GM12873 (cell line): ENCODE data around the gene CYP2J2.

Experiments
- CTCF ChIP-seq: IDR thresholded peaks from 2 replicates; pipeline ENCODE4 v1.5.1; 2012; ENCODE audit warnings: low read depth, mild to moderate bottlenecking, moderate library complexity, low read length, control low read depth; ENCODE audit not compliant: insufficient read depth; ENCODE audit errors: missing control alignments

Gene CYP2J2, protein sequence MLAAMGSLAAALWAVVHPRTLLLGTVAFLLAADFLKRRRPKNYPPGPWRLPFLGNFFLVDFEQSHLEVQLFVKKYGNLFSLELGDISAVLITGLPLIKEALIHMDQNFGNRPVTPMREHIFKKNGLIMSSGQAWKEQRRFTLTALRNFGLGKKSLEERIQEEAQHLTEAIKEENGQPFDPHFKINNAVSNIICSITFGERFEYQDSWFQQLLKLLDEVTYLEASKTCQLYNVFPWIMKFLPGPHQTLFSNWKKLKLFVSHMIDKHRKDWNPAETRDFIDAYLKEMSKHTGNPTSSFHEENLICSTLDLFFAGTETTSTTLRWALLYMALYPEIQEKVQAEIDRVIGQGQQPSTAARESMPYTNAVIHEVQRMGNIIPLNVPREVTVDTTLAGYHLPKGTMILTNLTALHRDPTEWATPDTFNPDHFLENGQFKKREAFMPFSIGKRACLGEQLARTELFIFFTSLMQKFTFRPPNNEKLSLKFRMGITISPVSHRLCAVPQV

GRCh38 chr1:59926381-59927123 lies at the start of gene CYP2J2:
Gene CYP2J2 (minus strand): TSS chr1:59926773. CDS start chr1:59926746, 27 bp downstream.
- TF ChIP-seq CTCF, result no peak

- TF ChIP-seq CTCF, result no peak
Measured at GRCh38 chr1:59973719-59974118, 47.1 kb upstream of the CYP2J2 start.

DNA sequence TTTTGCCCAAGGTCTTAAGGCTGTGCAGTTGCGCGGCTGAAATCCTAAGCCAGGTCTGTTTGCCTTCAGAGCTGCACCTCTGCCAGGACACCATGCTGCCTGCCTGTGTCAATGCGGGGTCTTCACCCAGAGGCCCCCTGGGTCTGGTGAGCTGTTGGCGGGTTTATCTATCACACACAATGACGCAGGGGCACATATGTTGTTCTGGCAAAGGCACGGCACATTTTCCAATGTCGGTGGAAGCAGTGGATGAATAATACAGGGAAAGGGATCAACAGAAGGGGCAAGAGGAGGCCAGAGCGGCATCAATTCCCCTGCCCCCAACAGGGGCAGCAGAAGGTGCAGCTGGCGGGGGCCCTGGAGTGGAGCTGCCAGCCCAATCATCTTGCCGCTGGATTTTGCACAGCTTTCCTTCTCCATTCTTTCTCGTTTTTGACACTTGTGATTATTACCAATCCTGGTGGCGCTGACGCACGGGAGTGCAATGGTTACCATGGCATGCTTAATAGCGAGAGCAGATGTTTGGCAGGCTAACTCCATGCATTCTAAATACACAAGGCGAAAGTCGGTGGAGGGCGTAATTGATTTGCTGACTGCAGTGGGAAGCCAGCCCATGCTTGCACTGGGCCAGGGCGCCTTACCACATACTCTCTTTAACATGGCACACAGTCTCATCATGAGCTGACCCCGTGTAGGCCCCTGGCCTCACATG lies 45.8 kb upstream of the CYP2J2 start:
- TF ChIP-seq CTCF, result no peak

- peak; percentile 89 for TF ChIP-seq CTCF
Measured at GRCh38 chr1:59971464-59971911, 44.9 kb upstream of the CYP2J2 start.

GRCh38 chr1:59967780-59968179 lies 41.2 kb upstream of the CYP2J2 start:
- TF ChIP-seq CTCF, result no peak

DNA sequence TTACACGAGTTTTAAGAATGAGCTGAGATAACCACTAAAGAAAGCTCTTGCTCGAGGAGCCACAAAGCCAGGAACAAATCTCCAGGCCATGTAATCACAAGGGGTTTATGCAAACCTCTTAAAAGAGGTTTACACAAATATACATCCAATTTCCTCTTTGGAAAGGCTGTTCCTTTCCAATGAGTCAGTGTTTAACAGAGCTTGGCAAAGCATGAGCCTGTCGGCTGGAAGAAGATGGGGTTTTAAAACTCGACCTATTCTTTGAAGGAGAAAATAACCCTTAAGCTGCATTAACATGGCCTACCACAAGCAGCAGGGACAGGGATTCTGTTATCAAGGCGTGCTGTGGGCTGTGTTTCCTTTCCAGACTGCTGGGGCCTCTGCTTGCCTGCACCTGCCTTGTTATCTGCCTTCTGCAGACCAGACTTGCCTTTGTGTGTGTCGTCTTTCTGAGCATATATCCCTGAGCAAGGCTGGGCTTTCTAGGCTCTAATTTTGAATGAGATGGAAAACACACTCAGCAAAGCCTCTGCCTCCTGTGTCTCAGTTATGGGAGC lies 40.6 kb upstream of the CYP2J2 start:
- TF ChIP-seq CTCF, result no peak
